Activated naive CD4-positive, alpha-beta T cell treated with anti-CD3 and anti-CD28 coated beads, Interleukin-2, amount 10 ng/mL, durations not matched to agents 7 days and 5 days (primary cell): ENCODE measurements around the gene SLC10A3.

Experiments
- CTCF ChIA-PET: fragments of 350-600 bp; sonication (Branson Sonifier 250); formaldehyde crosslinking; loops from one replicate; lab custom pipeline; 2021; ENCODE audit warnings: antibody characterized with exemption; lab: Charles Lee
- DNase-seq: peaks from one replicate; pipeline ENCODE4 v3.0.0-alpha.2; 2020
- H3K27ac Mint-ChIP-seq: one replicate; pipeline ENCODE4 v1.8.0; 2021; ENCODE audit warnings: mild to moderate bottlenecking, moderate library complexity, mixed read lengths
- H3K27me3 Mint-ChIP-seq: one replicate; pipeline ENCODE4 v1.8.0; 2021; ENCODE audit warnings: mild to moderate bottlenecking, mixed read lengths
- H3K36me3 Mint-ChIP-seq: one replicate; pipeline ENCODE4 v1.8.0; 2021; ENCODE audit warnings: mixed read lengths
- H3K4me1 Mint-ChIP-seq: one replicate; pipeline ENCODE4 v1.8.0; 2021; ENCODE audit warnings: mixed read lengths
- H3K4me3 Mint-ChIP-seq: one replicate; pipeline ENCODE4 v1.8.0; 2021; ENCODE audit warnings: mild to moderate bottlenecking, moderate library complexity, mixed read lengths
- H3K9me3 Mint-ChIP-seq: one replicate; pipeline ENCODE4 v1.8.0; 2021; ENCODE audit warnings: mixed read lengths

The SLC10A3 gene

DNA sequence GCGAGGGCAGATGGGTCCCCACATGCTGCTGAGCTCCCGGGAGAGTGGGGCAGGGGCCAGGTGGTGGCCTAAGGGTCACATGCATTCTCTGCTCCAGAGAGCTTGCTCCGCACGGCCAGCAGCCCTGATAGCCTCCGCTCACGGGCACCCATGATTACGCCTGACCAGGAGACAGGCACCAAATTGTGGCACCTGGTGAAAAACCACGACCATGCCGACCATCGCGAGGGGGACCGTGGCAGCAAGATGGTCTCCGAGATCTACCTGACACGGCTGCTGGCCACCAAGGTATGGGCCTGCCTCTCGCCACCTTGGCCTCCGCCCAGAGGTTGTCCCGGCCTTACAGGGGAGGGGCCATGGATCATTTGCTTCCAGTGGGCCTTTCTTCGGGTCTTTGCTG is 20.5 kb downstream of the SLC10A3 start:
- no peak overlapping the region for H3K27ac Mint-ChIP-seq

DNA sequence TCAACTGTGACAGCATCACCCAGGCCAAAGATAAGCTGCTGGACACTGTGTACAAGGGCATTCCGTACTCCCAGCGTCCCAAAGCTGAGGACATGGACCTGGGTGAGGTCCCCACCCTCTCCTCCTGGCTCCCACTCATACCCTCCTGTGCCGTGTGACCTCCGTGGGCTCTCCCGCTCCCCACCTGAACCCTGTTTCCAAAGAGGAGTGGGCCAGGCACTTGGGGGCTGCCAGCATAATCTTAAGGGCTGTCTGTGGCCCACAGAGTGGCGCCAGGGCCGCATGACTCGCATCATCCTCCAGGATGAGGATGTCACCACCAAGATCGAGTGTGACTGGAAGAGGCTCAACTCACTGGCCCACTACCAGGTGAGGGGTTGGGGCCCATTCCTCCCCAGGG is 21.3 kb downstream of the SLC10A3 start:
- Mint-ChIP-seq H3K27ac (no peak overlapping the region), H3K4me3 (no peak overlapping the region), H3K4me1 (peaks cover 3% of the 10 kb centered on the region), H3K36me3 (peaks cover 3% of the 10 kb centered on the region), H3K9me3 (no peaks in the 10 kb centered on the region), H3K27me3 (no peaks in the 10 kb centered on the region)
- CTCF ChIA-PET: no interaction called here
- no peak for DNase-seq

More for the DNA sequence above, 20.5 kb downstream of the SLC10A3 start:
- no peaks in the 10 kb centered on the region for H3K9me3 Mint-ChIP-seq
- CTCF ChIA-PET: no interaction called here
- no peak overlapping the region for H3K4me3 Mint-ChIP-seq
- H3K36me3 Mint-ChIP-seq: peaks cover 3% of the 10 kb centered on the region
- no peak for DNase-seq
- no peaks in the 10 kb centered on the region for H3K27me3 Mint-ChIP-seq
- peaks cover 3% of the 10 kb centered on the region for H3K4me1 Mint-ChIP-seq

GRCh38 chrX:154468217-154468616 is 22.2 kb downstream of the SLC10A3 start:
- Mint-ChIP-seq H3K4me1 (peaks cover 3% of the 10 kb centered on the region), H3K36me3 (peaks cover 3% of the 10 kb centered on the region), H3K9me3 (no peaks in the 10 kb centered on the region), H3K4me3 (no peak overlapping the region), H3K27ac (no peak overlapping the region), H3K27me3 (no peaks in the 10 kb centered on the region)
- CTCF ChIA-PET: no interaction called here
- no peak for DNase-seq

- CTCF ChIA-PET: no interaction called here
- H3K4me3 Mint-ChIP-seq: no peak overlapping the region
- H3K4me1 Mint-ChIP-seq: no peaks in the 10 kb centered on the region
- peaks cover 3% of the 10 kb centered on the region for H3K36me3 Mint-ChIP-seq
- H3K27ac Mint-ChIP-seq: no peak overlapping the region
- no peaks in the 10 kb centered on the region for H3K27me3 Mint-ChIP-seq
- DNase-seq: no peak
- H3K9me3 Mint-ChIP-seq: no peaks in the 10 kb centered on the region
These were observed 22.9 kb downstream of the SLC10A3 start for GRCh38 chrX:154467556-154467955.

DNA sequence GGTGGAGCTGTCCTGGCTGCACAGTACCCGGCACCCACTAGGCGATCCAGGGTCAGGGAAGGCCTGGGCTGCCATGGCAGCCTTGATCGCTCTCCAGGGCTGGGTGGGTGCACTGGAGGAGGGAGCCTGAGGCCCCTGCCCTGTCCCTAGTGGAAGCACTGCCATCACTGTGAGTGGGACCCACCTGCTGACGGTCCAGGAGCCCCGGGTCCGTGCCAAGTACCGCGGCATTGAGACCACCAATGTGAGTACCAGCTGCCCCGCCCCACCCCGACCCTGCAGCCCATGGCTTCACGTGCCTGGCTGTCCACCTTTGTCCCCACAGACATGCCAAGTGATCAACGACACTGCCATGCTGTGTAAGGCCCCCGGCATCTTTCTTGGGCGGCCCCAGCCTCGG is 23.5 kb downstream of the SLC10A3 start:
- CTCF ChIA-PET: no interaction called here
- Mint-ChIP-seq H3K9me3 (no peaks in the 10 kb centered on the region), H3K27ac (no peak overlapping the region), H3K4me3 (no peak overlapping the region), H3K27me3 (no peaks in the 10 kb centered on the region), H3K4me1 (no peaks in the 10 kb centered on the region), H3K36me3 (peaks cover 1% of the 10 kb centered on the region)
- DNase-seq: no peak

- peaks cover 3% of the 10 kb centered on the region for H3K4me1 Mint-ChIP-seq
These were observed 24.4 kb downstream of the SLC10A3 start for GRCh38 chrX:154466036-154466435.

DNA sequence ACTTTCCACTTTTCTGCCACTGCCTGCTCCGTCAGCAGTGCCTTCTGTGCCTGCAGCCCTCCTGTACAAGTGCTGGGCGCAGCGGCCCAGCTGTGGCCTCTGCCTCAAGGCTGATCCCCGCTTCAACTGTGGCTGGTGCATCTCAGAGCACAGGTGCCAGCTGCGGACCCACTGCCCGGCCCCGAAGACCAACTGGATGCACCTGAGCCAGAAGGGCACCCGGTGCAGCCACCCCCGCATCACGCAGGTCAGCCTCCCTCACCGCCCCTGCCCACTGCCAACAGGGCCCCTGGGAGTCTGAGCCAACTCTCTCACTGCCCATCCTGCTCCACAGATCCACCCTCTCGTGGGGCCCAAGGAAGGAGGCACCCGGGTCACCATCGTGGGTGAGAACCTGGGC is 24.8 kb downstream of the SLC10A3 start:
- Mint-ChIP-seq H3K4me3 (no peak overlapping the region), H3K27me3 (no peaks in the 10 kb centered on the region)
- CTCF ChIA-PET: no interaction called here

More at GRCh38 chrX:154466036-154466435, 24.4 kb downstream of the SLC10A3 start:
- Mint-ChIP-seq H3K36me3 (peaks cover 6% of the 10 kb centered on the region), H3K9me3 (no peaks in the 10 kb centered on the region), H3K4me3 (no peak overlapping the region), H3K27ac (no peak overlapping the region), H3K27me3 (no peaks in the 10 kb centered on the region)
- DNase-seq: no peak
- CTCF ChIA-PET: no interaction called here

GRCh38 chrX:154464806-154465365 is 25.5 kb downstream of the SLC10A3 start:
- Mint-ChIP-seq H3K4me1 (peaks cover 6% of the 10 kb centered on the region), H3K27ac (no peak overlapping the region), H3K4me3 (no peak overlapping the region), H3K27me3 (no peaks in the 10 kb centered on the region), H3K36me3 (peaks cover 5% of the 10 kb centered on the region), H3K9me3 (no peaks in the 10 kb centered on the region)
- CTCF ChIA-PET: no interaction called here
- no peak for DNase-seq

More for the DNA sequence above, 24.8 kb downstream of the SLC10A3 start:
- DNase-seq: no peak
- peaks cover 3% of the 10 kb centered on the region for H3K4me1 Mint-ChIP-seq
- peaks cover 5% of the 10 kb centered on the region for H3K36me3 Mint-ChIP-seq
- no peaks in the 10 kb centered on the region for H3K9me3 Mint-ChIP-seq
- no peak overlapping the region for H3K27ac Mint-ChIP-seq

DNA sequence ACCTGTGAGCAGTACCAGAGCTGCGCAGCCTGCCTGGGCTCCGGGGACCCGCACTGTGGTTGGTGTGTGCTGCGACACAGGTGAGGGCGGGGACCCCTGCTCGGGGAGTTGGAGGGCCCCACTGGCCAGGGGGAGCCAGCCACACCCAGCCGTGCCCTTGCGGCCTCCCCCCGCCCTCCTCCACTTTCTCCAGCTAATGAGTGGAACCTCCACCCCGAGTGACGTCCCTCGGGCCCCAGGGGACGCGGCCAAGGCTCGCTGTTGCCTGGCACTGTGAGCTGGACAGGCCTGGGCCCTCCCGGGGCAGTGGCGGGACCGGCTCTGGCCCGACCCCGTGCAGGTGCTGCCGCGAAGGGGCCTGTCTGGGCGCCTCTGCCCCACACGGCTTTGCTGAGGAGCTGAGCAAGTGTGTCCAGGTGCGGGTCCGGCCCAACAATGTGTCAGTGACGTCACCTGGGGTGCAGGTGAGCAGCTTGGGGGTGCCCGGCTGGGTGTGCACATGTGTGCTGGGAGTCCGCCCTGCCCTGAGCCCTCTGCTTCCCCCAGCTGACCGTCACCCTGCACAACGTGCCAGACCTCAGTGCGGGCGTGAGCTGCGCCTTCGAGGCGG is 26.7 kb downstream of the SLC10A3 start:
- H3K9me3 Mint-ChIP-seq: no peaks in the 10 kb centered on the region
- H3K36me3 Mint-ChIP-seq: peaks cover 5% of the 10 kb centered on the region
- no peak overlapping the region for H3K4me3 Mint-ChIP-seq
- H3K27me3 Mint-ChIP-seq: no peaks in the 10 kb centered on the region
- no peak for DNase-seq
- peaks cover 11% of the 10 kb centered on the region for H3K4me1 Mint-ChIP-seq
- CTCF ChIA-PET: no interaction called here
- H3K27ac Mint-ChIP-seq: no peak overlapping the region

DNA sequence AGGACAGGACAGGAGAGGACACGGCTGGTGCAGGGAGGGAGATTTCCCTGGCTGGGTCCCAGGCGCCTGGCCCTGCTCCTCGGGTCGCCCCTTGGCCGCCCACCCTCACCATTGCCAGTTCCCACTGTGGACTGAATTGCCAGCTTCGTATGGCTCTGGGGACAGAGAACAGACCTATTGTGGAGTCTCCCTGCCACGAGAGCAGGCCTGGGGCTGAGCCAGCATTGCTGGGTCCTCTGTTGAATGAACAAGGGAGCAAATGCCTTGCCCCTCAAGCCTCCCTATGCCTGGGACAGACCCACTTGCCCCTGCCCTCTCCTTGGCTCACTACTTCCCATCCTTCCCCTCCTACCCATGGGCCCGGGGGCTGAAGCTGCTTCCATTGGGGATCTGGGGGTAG is 28.0 kb downstream of the SLC10A3 start:
- H3K27ac Mint-ChIP-seq: no peak overlapping the region
- H3K4me3 Mint-ChIP-seq: no peak overlapping the region
- CTCF ChIA-PET: no interaction called here
- no peaks in the 10 kb centered on the region for H3K9me3 Mint-ChIP-seq
- no peak for DNase-seq
- peaks cover 12% of the 10 kb centered on the region for H3K4me1 Mint-ChIP-seq
- H3K27me3 Mint-ChIP-seq: no peaks in the 10 kb centered on the region
- peaks cover 5% of the 10 kb centered on the region for H3K36me3 Mint-ChIP-seq

GRCh38 chrX:154460326-154460725 is 30.1 kb downstream of the SLC10A3 start:
- no peaks in the 10 kb centered on the region for H3K27me3 Mint-ChIP-seq
- no peaks in the 10 kb centered on the region for H3K9me3 Mint-ChIP-seq
- no peak overlapping the region for H3K4me3 Mint-ChIP-seq
- H3K36me3 Mint-ChIP-seq: peaks cover 5% of the 10 kb centered on the region
- no peak overlapping the region for H3K27ac Mint-ChIP-seq
- CTCF ChIA-PET: no interaction called here
- no peak for DNase-seq
- H3K4me1 Mint-ChIP-seq: peaks cover 16% of the 10 kb centered on the region

- no peak for DNase-seq
- CTCF ChIA-PET: interaction anchor here (1.1 kb wide), 1 partner anchor 27 kb away, joined by 3 read pairs; the partner anchor contains the start of gene UBL4A
- peaks cover 16% of the 10 kb centered on the region for H3K4me1 Mint-ChIP-seq
- peaks cover 5% of the 10 kb centered on the region for H3K36me3 Mint-ChIP-seq
- no peak overlapping the region for H3K27ac Mint-ChIP-seq
- no peaks in the 10 kb centered on the region for H3K27me3 Mint-ChIP-seq
- H3K9me3 Mint-ChIP-seq: no peaks in the 10 kb centered on the region
- H3K4me3 Mint-ChIP-seq: no peak overlapping the region
These were observed 30.6 kb downstream of the SLC10A3 start for GRCh38 chrX:154459832-154460231.

DNA sequence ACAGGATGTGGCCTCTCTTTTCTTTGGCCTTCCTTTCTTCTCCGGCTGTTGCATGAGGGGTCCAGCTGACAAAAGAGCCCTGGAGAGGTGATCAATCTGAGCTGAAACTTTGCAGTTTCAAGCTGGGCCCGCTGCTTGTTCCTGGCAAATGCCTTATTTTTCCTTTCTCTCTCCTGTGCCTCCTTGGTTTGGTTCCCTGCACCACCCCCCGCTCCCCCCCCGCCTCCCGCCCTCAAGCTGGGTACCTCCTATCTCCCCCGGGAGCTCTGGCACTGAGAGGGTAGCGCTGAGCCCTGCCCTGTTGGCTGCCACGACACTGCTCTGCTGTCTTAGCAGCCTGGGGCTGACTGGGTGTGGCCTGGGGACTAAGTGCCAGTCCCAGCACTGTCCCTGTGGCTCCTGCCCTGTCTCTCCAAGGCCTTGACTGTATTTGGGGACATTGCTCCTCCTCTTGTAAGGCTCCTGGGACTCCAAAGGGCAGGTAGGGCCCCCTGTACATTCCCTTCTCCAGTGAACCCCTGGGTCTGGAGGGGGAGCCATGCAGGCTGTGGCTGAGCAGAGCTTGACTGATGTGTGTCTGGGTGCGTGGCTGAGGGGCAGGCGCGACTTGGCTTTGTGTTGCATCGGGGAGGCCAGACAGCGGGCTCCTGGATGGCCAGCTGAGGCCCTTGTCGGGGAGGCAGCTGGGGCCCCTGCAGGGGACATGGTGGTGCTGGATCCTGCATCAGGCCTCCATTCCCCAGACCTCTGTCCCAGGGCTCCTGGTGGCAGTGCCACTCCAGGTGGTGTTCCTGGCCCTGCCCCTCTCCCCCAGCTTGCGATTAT is 31.3 kb downstream of the SLC10A3 start:
- CTCF ChIA-PET: interaction anchor here (1.1 kb wide), 1 partner anchor 27 kb away, joined by 3 read pairs; the partner anchor contains the start of gene UBL4A
- Mint-ChIP-seq H3K36me3 (peaks cover 8% of the 10 kb centered on the region), H3K27me3 (no peaks in the 10 kb centered on the region), H3K27ac (peak overlapping the region; percentile 87), H3K4me1 (peaks cover 16% of the 10 kb centered on the region), H3K9me3 (no peaks in the 10 kb centered on the region), H3K4me3 (peak overlapping the region; percentile 79)
- DNase-seq: peak; percentile 45

DNA sequence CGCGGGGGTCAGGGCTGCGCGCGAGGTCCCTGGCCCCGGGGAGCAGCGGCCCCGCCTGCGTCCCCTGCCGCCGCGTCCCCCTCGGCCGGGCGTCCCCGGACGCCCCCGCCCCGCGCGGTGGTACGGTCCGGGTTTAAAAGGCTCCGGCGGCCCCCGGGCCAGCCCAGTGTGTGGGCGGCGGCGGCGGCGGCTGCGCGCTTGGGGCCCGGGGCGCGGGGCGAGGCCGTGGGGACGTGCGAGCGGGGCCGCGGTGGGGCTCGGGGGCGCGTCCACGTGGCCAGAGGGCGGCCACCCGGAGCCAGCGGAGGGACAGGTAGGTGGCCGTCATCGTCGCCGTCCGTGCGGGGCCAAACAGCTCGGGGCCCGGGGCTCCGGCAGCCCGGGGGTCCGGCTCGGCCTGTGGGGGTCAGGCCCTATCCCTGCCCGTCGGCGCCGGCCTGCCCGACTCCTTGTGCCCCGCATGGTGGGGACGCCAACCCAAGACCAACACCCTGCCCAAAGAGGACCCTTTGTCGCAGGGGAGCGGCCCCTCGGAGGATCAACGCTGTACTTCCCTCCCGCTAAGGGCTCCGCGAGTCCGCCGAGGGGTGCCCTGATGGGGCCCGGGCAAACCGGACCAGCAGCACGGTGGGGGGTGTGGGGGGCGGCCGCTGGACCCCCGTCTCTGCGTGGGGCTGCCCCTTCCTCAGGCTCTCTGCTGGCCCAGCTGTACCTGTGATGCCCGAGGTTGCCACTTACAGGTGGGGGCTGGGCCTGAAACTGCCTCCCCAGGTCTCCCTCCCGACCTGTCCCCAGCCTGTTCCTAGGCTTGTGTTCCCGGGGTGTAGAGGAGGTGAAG is 32.1 kb downstream of the SLC10A3 start, which contains the start of gene PLXNA3:
Gene PLXNA3 (plus strand): TSS at position 166 of the 838 bp plus-strand sequence. CDS start 1,903 bp downstream, outside the sequence.
- H3K36me3 Mint-ChIP-seq: peaks cover 8% of the 10 kb centered on the region
- H3K27ac Mint-ChIP-seq: peak within 1 kb of the TSS; percentile 91
- DNase-seq: peak; percentile 66
- CTCF ChIA-PET: interaction anchor here (1.1 kb wide), 1 partner anchor 28 kb away, joined by 3 read pairs; the partner anchor contains the start of gene UBL4A
- H3K4me1 Mint-ChIP-seq: peaks cover 16% of the 10 kb centered on the region
- no peaks in the 10 kb centered on the region for H3K27me3 Mint-ChIP-seq
- H3K9me3 Mint-ChIP-seq: no peaks in the 10 kb centered on the region
- H3K4me3 Mint-ChIP-seq: peak within 1 kb of the TSS; percentile 83
